ENCODE measurements around the gene LRRC28.

- TF ChIP-seq POLR2AphosphoS5 (IDR thresholded peaks at IDR 0.05; ENCODE audit: low read depth, low read length) (no peak), CTCF (IDR thresholded peaks at IDR 0.05) (no peak), SIN3A (IDR thresholded peaks at IDR 0.05; ENCODE audit: borderline replicate concordance, insufficient read depth, low read depth, low read length) (no peak), REST (IDR thresholded peaks at IDR 0.05; ENCODE audit: insufficient read depth in 1 of 2, low read depth in 2 of 2, low read length in 1 of 2) (no peak), TCF7L2 (IDR thresholded peaks at IDR 0.05; ENCODE audit: low read depth, low read length) (no peak)
These were observed 54.7 kb downstream of the LRRC28 start for GRCh38 chr15:99305761-99306505.
